Amygdala (tissue), 56 donors: ENCODE measurements around the gene ARHGEF28.

ENCODE experiments used
- DNase-seq, 56 donors: peaks; one replicate each; lab custom pipeline; 2025; lab: John Stamatoyannopoulos, UW

Gene ARHGEF28

DNA sequence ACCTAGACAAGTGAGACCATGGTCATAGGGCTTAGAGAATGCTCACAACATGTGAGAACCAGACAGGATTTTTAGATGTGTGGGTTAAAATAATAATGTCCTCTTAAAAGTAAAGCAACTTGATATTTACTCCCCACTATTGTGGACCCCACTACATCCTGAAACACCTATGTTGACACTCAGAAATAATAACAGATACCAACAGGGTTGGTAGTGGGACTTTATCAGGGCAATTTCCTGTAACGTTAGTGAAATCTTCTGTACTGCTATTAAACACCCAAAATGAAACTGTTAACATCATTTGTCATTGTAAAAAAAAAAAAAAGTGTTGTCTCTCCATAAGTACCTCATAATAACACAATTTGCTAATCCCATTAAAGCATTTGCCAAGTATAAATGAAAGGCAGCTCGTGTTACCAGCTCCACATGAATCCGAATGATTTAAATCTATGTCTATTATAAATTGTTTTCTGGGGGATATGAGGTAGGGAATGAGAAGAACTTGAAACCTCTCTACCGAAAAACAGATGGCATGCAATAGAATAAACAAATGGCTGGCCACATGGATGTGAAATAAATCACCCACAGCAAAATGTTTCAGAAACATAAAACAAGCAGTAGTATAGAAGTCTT, 285.9 kb downstream of the ARHGEF28 start:
- no peak for DNase-seq

DNA sequence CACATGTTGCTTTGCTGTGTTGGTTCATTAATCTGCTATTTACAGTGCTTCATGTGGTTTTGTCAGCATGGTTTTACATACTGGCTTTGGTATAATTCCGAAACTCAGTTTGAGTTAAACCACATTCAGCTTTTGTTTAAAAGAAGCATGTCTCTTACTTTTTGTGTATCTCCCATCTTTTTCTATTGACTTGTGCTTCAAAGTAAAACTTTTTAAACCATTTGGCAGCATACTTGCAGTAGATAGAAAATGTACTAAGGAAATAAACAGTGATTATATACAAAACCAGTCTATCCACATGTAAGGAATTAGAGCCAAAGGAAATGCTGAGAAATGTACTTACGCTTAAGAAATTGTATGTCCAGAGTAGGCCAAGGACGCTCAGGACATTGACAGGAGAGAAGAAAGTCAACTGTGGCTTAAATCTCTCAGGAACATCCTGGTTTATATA, 286.9 kb downstream of the ARHGEF28 start:
- no peak for DNase-seq

DNA sequence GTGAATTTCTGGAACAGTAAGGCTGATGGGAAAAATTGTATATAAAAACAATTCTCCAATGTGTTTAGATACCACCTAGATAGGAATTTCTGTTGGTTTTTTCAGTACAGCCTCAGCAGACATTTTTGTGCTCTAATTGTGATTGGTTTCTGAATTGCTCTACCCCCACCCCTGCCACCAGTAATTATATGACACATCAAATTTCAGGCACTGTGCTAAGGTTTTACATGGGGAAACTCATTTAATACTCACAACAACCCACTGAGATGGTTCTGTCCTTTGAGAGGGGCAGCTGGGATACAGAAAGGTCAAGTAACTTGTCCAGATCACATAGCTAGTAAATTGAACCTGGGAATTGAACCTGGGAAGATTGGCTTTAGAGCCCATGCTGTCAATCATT, 288.0 kb downstream of the ARHGEF28 start:
- DNase-seq = no peak

DNA sequence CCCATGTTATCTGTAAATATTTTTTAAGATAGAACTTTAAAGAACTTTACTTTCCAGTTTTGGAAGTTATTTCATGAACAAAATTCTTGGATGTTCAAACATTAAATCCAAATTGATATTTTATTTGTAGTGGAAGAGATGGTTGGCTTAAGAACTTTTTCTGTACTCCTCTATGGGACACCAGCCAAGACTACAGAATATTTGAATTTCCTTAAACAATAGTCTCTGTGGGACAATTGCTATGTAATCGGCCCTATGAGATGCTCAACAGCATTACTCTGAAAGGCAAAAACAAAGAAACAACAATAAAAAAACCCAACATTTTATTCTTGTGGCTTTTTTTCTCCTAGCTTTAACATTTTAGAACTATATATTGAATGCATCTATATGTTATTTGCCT, 289.3 kb downstream of the ARHGEF28 start:
- DNase-seq = no peak

DNA sequence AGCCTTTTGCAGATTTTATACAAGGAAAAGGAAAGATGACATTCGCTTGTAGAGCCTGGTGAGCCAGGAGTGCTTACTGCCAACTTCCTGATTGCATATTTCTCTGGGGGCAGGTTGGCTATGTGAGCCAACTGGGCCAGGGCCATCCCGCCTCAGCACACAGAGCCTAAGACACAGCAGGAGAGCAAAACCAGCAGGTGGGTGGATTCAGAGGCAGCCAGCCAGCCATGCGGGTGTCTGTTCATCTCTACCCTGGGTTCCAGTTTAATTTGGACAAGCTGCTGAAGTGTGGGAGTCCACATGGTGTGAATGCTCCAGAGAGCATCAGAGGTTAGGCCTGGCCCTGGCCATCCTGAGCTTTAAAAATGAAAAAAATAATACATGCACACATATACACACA, 291.4 kb downstream of the ARHGEF28 start:
- DNase-seq = peak in 4 of 56 donors; percentile 11 to 20 (median 16)

DNA sequence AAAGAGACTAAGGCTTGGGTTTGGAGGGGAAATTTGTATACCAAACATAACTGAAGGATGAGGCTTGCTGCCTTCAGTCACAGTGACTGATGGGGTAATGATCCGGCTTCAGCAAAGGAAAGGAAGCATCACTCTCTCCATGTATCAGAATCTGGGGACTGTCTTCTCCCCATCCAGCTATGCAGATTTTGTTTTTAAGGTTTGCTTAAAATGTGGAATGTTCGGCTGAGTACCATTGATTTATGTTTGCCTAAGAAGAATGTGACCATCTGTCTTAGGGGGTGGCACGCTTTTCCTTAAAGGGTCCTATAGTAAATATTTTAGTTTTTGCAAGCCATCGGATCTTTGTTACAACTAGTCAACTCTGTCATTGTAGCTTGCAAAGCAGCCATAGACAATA, 291.9 kb downstream of the ARHGEF28 start:
- no peak for DNase-seq

DNA sequence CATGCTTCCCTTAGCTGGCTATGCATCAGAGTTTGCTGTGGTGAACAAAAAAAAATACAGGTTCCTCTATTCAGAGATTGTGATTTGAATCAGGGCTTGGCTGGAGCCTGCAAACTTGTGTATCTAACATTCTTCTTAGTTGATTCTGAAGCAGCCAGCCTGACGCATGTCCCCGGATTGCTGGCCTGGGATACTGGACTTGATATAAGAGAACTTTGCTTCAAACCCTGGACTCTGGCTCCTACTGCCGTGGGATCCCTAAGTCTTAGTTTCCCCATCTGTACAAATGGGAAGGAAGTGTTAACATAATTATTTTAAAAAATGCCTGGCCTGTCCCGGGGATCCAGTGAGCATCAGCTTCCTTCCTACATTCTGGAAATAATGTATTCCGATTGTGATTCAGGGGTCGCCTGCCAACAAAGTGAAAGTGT, 292.8 kb downstream of the ARHGEF28 start:
- no peak for DNase-seq

DNA sequence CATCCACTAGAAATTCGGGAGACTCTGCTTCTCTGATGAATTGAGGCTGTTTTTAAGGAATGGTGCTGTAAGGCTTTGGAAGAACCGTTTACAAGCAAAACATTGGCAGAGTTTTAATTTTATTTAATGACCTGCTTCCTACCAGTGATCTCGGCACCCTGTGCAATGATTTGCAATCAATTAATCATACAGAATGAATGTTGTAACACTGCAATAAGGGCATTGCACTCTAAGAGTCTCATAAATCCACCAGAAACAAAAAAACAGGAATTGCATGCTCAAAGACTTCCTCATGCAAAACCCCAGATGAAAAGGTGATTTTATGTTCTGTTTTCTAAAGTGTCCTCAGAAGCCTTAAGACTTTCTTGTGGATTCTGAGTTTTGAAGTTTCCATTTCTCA, 295.7 kb downstream of the ARHGEF28 start:
- DNase-seq = no peak

DNA sequence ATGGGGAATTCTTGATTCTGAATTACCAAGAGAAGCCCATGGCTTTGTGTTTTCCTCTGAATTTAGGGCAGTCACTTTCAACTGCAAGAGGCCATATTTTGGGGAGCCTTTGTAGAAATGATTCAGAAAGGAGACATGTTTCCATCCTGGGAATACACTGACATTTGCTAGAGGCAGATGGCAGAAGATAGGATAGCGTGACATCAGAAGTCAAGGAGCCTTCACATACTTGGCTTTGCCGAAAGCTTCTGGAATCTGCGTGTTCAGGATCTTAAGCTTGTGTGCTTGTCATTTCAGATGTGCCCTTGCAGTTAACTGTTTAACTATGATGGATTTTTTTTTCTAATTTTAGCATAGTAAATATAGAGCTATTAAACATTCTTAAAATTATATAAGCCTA, 296.2 kb downstream of the ARHGEF28 start:
- no peak for DNase-seq

DNA sequence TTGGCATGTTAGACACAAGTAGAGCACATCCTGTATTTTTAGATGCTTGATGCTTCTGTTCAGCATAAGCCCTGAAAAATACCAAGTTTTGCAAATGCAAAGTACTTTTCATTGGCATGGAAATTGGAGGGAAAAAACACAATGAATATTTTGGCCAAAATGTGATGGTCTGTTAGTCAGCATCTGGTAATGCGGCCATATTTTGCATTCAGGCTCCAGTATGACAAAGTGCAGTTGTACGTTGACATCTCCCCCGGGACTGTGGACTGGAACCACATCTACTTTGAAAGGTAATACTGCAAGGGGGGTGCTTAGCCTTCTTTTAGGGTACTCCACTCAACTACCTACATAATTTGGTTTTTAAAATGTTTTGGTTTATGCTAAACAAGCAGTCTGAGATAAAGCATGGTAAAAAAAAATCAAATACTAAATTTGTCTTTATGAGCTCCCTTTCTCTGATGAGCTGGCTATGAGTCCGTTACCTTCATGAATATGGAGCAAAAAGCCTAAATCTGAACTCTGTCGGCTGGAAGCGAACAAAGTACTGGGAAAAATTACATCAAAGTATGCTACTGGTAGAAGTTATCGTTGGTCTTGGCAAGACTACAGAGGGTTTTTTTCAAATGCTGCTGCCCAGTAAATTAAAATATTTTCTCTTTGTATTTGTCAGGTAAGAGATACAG, 297.0 kb downstream of the ARHGEF28 start:
- no peak for DNase-seq

DNA sequence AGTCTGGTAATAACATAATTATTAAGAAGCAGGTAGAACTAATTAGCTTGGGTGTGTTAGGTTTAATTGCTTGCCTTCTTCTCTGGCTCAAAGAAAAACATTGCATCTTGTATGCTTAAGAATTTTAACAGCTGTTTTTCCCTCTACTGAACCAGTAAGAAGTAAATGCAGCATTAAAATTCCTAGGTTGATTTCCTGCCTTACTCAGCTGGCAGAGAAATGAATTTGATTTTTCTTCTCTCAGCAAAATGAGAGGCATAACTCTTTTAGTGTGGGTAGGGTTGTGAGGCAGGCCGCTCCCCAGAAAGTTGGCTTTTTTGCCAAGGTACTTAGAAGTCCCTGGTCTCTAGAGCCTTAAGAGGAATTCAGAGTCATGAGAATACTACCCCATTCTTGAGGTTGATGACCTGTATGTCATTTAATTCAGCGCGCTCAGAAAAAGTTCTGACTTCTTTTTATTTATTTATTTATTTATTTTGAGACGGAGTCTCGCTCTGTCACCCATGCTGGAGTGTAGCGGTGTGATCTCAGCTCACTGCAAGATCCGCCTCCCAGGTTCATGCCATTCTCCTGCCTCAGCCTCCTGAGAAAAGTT, 302.6 kb downstream of the ARHGEF28 start:
- no peak for DNase-seq

DNA sequence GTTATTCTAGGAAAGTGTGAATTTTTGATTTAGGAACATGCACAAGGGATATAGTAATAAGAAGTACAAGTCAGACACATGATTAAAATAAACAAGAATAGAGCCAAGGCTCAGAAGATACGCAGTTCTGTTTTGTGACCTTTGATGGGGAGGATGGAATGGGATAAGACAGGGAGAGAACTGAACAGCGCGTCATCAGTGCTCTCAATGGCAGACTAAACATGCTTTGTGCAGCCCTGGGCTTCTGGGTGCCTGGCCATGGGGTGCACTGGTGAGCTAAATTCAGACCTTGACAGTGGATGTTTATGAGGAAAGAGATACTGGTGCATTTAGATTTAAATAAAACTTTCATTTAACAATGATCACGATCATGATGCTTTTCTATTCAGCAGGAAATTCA, 309.7 kb downstream of the ARHGEF28 start:
- DNase-seq = no peak

DNA sequence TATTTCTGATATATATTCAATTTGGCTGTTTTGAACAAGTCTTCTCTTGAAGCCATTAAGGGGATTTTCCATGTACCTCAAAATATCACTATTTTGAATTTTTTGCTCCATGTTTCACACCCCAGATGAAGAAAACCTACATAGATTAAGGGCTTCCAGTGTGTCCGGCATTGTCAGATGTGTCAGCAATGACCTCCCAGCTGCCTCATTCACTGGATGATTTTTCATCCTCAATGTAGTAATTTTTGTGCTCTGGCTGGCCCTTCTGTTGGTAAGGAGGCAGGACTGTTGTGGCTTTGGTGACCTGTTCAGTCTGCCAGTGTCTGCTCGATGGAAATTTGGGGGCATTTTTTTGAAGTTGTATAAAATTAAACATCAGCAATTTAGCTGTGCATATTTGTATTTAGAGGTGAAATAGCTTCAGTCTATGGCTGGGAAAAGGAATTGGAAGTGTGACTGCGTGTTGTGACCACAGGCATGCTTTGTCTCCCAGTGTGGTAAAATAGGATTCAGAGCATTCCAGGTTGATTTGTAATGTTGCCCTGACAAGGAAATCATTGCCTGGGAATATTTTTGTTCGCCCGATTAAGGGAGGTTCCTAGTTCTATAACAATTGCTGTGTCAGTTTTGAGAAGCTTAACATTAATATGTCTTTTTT, 312.4 kb downstream of the ARHGEF28 start:
- no peak for DNase-seq

DNA sequence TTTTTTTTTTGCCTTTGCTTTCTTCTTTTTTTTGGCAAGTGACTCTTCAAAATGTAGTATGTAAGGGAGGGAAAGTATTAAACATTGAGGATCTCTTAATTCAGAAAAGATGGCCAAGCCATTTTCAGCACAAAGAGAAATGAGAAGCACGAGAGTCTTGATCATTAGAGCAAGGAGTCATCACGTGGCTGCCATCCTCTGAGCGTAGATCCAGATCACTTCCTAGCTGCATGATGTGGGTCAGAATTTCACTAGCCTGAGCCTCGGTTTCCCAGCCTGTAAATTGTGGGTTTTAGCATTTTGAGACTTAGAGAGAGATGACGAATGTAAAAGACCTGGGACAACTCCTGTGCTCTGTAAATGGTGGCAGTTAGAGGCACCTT, 312.9 kb downstream of the ARHGEF28 start:
- DNase-seq = no peak

DNA sequence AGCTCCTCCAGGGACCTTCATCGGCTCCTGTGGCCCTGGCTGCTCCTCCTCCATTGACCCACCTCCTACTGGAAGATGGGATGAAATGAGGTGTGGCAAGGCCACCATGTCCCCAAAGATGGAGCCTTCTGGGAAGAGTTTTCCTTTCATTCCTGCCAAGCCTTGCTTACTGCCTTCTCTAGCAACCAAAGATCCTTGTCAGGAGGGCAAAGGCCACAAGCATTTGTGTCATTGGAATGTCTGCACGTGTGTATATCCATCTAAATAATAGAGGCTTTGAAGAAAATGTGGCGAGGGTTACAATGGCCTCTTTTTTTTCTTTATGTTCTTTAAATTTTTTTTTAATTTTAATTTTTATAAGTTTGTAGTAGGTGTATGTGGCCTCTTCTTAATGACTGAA, 313.6 kb downstream of the ARHGEF28 start:
- no peak for DNase-seq

DNA sequence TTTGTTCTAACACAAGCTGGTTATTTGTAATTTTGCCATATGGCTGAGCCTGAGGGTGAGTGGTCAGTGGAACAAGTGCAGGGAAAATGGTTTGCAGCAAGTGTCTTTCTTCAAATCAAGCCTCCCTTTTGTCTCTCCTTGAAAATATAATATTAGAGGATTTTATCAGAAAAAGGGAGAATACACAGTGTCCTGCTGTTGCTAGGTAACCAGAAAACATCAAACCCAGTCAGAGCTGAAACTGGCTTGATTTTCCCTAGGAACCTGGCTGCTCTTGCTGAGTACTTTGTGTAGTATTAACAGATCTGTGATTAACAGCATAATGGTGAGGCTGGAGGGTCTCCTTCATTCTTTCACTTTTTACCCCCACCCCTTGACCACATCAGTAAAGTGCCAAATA, 314.0 kb downstream of the ARHGEF28 start:
- no peak for DNase-seq

DNA sequence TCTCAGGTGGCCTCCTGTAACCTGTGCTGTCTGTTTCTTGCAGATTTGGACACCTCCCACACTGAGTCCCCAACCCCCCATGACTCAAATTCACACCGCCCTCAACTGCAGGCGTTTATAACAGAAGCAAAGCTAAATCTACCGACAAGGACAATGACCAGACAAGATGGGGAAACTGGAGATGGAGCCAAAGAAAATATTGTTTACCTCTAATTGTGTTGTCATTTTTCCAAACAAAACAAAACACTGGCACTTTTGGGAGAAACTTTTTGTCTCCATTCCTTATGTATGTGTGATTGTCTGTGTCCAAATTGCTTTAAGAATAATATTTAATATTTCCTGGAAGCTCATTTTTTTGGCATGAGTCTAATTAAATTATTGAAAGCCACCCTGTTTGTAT, 314.8 kb downstream of the ARHGEF28 start:
- no peak for DNase-seq

DNA sequence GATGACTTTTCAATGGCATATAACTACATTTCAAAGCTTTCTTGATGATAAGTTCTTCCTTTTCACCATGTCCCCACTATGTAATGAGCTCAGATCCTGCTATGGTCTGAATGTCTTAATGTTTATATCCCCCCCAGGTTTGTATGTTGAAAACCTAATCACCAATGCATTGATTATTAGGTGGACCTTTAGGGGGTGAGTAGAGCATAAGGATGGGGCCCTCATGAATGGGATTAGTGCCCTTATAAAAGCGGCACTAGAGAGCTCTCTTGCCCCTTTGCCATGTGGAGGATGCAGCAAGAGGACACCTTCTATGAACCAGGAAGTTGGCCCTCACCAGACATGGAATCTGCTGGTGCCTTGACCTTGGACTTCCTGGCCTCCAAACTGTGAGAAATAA, 316.8 kb downstream of the ARHGEF28 start:
- no peak for DNase-seq

DNA sequence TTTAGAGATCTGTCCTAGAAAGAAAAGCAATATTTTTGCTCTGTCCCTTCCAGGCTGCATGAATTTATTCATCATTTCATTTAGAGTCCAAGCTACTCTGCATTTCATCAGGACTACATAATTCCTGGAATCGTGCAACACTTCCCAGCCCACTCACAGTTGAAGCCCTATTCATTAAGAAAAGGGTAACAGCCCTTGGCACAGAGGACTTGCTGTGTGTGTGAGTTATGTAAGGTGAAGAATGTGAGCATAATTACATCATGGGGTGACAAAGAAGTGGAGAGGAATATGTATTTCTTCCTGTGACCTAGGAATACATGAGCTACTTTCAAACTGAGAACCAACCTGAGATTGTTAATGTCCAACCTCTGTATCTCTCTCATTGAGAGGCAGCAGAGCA, 317.4 kb downstream of the ARHGEF28 start:
- no peak for DNase-seq

DNA sequence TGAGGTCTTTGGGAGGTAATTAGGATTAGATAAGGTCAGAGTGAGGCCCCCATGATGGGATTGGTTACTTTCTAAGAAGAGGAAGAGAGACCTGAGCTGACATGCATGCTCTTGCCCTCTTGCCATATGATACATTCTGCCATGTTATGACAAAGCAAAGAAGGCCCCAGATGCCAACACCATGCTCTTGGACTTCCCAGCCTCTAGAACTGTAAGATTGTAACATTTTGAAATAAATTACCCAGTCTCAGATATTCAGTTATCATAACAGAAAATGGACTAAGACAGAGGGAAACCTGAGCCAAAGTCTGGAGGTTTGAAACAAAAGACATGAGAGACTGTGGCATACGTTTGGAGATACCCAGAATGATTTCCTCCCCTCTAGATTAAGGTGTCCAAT, 318.6 kb downstream of the ARHGEF28 start:
- no peak for DNase-seq

DNA sequence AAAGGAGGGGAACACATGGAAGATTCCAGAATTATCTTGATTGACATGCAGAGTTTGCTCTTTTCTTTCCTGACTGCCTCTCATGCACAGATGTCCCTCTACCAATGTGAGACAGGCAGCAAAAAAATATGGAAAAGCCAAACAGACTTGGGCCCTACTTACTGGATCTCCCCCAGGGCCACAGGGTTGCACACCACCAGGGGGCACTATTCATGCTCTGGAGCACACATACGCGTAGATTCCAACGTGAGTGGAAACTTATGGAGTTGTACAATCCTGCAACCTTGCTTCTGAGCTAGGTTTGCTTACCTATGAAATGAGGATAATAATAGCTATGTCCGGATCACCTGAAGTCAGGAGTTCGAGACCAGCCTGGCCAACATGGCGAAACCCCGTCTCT, 319.5 kb downstream of the ARHGEF28 start:
- no peak for DNase-seq

DNA sequence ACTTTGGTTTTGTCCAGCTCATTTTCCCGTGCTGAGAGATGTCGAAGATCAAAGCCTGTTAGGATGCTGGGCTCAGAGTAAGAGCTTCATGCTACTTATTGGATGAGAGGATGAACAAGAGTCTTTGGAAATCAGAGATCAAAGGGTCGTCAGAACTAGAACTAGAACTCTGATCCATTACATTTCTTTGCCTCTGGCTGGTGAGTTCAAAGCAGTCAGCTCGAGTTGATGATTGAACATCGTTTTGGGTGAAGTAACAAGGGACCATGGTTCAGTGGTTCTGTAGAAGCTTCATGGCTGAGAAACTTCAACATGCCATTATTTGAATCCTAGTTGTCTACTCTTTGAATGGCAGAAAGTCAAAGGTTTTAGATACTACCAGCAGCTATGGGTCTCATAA, 320.3 kb downstream of the ARHGEF28 start:
- DNase-seq = no peak
